Keratinocyte (primary cell): ENCODE measurements around the gene DPP9. TPM values are rescaled to one million over a fixed set of nuclear protein-coding genes. Genes with fewer than 3 reads are reported as not detected.

Experiments
- DNase-seq: peaks from one replicate; pipeline ENCODE4 v3.0.0-alpha.2; 2011; ENCODE audit warnings: low read depth, missing footprints, low spot score
- FAIRE-seq: peaks from 2 replicates; lab custom pipeline; 2011; peaks lifted over from hg19 to GRCh38; lab: Jason Lieb, UNC
- H2AFZ ChIP-seq: 2 replicates; pipeline ENCODE4 v1.6.0; 2012; ENCODE audit warnings: low read length, control low read depth, inconsistent platforms; ENCODE audit not compliant: control insufficient read depth
- H3K27ac ChIP-seq: 2 replicates; pipeline ENCODE4 v1.5.1; 2011; ENCODE audit warnings: low read length; ENCODE audit not compliant: control insufficient read depth, insufficient read depth
- H3K27me3 ChIP-seq: 3 replicates; pipeline ENCODE4 v1.6.0; 2011; ENCODE audit warnings: low read length; ENCODE audit not compliant: control insufficient read depth, insufficient read depth; ENCODE audit errors: extremely low read depth
- H3K36me3 ChIP-seq, 2 experiments: 2 replicates in 1 of 2; 3 replicates in 1 of 2; pipeline ENCODE4 v1.5.1; 2011; ENCODE audit warnings: low read length in 2 of 2, mild to moderate bottlenecking in 1 of 2; ENCODE audit not compliant: control insufficient read depth in 2 of 2, insufficient read depth in 2 of 2; ENCODE audit errors: extremely low read depth in 1 of 2
- H3K4me1 ChIP-seq: 3 replicates; pipeline ENCODE4 v1.5.1; 2011; ENCODE audit warnings: low read length; ENCODE audit not compliant: control insufficient read depth, insufficient read depth; ENCODE audit errors: extremely low read depth
- H3K4me2 ChIP-seq: 3 replicates; pipeline ENCODE4 v1.6.0; 2011; ENCODE audit warnings: low read depth, low read length; ENCODE audit not compliant: control insufficient read depth, insufficient read depth; ENCODE audit errors: extremely low read depth
- H3K4me3 ChIP-seq, 3 experiments: fragments of 200-600 bp in 1 of 3; sonication (generic) in 1 of 3; 2 replicates in 2 of 3; 3 replicates in 1 of 3; pipeline ENCODE4 v1.5.1; 2011 to 2016; ENCODE audit warnings: low read length in 3 of 3, mild to moderate bottlenecking in 3 of 3, control low read depth in 2 of 3, inconsistent platforms in 1 of 3, low read depth in 1 of 3, mixed read lengths in 1 of 3, mixed run types in 1 of 3, moderate library complexity in 1 of 3; ENCODE audit not compliant: control insufficient read depth in 2 of 3, insufficient read depth in 2 of 3; ENCODE audit errors: extremely low read depth in 1 of 3
- H3K79me2 ChIP-seq: 2 replicates; pipeline ENCODE4 v1.6.0; 2012; ENCODE audit warnings: low read length; ENCODE audit not compliant: control insufficient read depth, insufficient read depth
- H3K9ac ChIP-seq: 3 replicates; pipeline ENCODE4 v1.6.0; 2011; ENCODE audit warnings: low read length; ENCODE audit not compliant: control insufficient read depth, insufficient read depth; ENCODE audit errors: extremely low read depth
- H3K9me1 ChIP-seq: 3 replicates; pipeline ENCODE4 v1.6.0; 2011; ENCODE audit warnings: low read length; ENCODE audit not compliant: control insufficient read depth, insufficient read depth; ENCODE audit errors: extremely low read depth
- H3K9me3 ChIP-seq: 2 replicates; pipeline ENCODE4 v1.5.1; 2012; ENCODE audit warnings: low read depth, low read length; ENCODE audit not compliant: control insufficient read depth
- H4K20me1 ChIP-seq: 3 replicates; pipeline ENCODE4 v1.6.0; 2011; ENCODE audit warnings: low read length; ENCODE audit not compliant: control insufficient read depth, insufficient read depth; ENCODE audit errors: extremely low read depth
- EZH2 ChIP-seq: IDR thresholded peaks from one replicate; pipeline ENCODE4 v1.6.1; 2012; ENCODE audit warnings: inconsistent platforms, mild to moderate bottlenecking, low read length, moderate library complexity
- dilution Hi-C: fragments of 300-500 bp; cut with MboI; formaldehyde crosslinking; loops from one replicate; pipeline ENCODE4 v1.7.0; 2020; ENCODE audit warnings: low sequenced_read_pairs; ENCODE audit not compliant: extremely low pct_ligation_motif_present
- polyA plus RNA-seq, 5 experiments: library from polyadenylated mRNA; depleted of rRNA in 3 of 5; stranded (reverse) in 3 of 5; stranded (forward) in 1 of 5; unstranded in 1 of 5; fragments of >200 nt; gene quantifications; 1 replicate in 1 of 5; 2 replicates in 3 of 5; 3 replicates in 1 of 5; pipeline versions ENCODE4 v1.2.1 to v1.2.3, GENCODE V29; 2011 to 2012; ENCODE audit warnings: missing spikeins in 2 of 5, low read depth in 1 of 5, low replicate concordance in 1 of 5
- TF ChIP-seq, protein P1 (sequence below), 3 experiments: IDR thresholded peaks in 1 of 3; conservative IDR thresholded peaks in 1 of 3; optimal IDR thresholded peaks in 1 of 3; 2 replicates in 2 of 3; 3 replicates in 1 of 3; pipeline versions ENCODE3 to v1.5.1; 2011; ENCODE audit warnings: low read length in 3 of 3, mild to moderate bottlenecking in 3 of 3, moderate library complexity in 2 of 3, control low read depth in 1 of 3, inconsistent platforms in 1 of 3; ENCODE audit not compliant: insufficient read depth in 2 of 3; ENCODE audit errors: extremely low read depth in 1 of 3

Gene DPP9
- polyA plus RNA-seq, 1 donor (not counting 4 experiments of a cell fraction or from before 2014, with no cell fraction given) = 19.2 TPM

DNA sequence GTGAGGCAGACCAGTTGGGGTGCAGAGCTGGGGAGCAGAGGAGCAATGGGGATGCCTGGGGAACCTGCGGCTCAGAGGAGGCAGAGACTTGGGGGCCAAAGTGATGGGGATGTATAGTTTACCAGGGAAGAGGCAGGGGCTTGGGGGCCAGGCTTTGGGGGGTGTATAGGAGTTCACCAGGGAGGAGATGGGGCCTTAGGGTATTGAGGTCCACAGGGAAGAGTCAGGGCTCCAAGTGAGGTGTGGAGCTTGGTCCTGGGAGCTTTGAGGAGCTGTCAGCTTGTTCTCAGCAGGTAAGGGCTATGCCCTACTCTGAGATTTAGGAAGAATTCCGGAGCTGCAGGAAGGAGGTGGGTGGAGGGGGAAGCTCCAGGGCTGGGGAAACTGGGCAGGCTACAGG is 73.5 kb downstream of the DPP9 start:
- dilution Hi-C loops = no loop called here
- TF ChIP-seq, protein P1, sequence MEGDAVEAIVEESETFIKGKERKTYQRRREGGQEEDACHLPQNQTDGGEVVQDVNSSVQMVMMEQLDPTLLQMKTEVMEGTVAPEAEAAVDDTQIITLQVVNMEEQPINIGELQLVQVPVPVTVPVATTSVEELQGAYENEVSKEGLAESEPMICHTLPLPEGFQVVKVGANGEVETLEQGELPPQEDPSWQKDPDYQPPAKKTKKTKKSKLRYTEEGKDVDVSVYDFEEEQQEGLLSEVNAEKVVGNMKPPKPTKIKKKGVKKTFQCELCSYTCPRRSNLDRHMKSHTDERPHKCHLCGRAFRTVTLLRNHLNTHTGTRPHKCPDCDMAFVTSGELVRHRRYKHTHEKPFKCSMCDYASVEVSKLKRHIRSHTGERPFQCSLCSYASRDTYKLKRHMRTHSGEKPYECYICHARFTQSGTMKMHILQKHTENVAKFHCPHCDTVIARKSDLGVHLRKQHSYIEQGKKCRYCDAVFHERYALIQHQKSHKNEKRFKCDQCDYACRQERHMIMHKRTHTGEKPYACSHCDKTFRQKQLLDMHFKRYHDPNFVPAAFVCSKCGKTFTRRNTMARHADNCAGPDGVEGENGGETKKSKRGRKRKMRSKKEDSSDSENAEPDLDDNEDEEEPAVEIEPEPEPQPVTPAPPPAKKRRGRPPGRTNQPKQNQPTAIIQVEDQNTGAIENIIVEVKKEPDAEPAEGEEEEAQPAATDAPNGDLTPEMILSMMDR (optimal IDR thresholded peaks at IDR 0.05 in 1 of 3, IDR thresholded peaks at IDR 0.05 in 1 of 3, conservative IDR thresholded peaks at IDR 0.05 in 1 of 3; ENCODE audit: extremely low read depth in 1 of 3, insufficient read depth in 2 of 3, low read length in 3 of 3) = no peak
- TF ChIP-seq EZH2 = no peak
- Histone ChIP-seq H3K9me3 (no peaks in the 10 kb centered on the region), H3K79me2 (peaks cover 8% of the 10 kb centered on the region), H3K9me1 (no peaks in the 10 kb centered on the region), H2AFZ (no peak overlapping the region), H4K20me1 (peaks cover 3% of the 10 kb centered on the region), H3K36me3 (peaks cover 5 to 26% of the 10 kb centered on the region in 2 experiments), H3K27ac (no peak overlapping the region), H3K4me1 (no peaks in the 10 kb centered on the region), H3K4me3 (no peak overlapping the region), H3K27me3 (no peaks in the 10 kb centered on the region), H3K9ac (no peak overlapping the region), H3K4me2 (no peak overlapping the region)
- DNase-seq (no peak), FAIRE-seq (no peak)

- FAIRE-seq (no peak), DNase-seq (no peak)
- Histone ChIP-seq H2AFZ (no peak overlapping the region), H3K79me2 (peaks cover 8% of the 10 kb centered on the region), H4K20me1 (peaks cover 3% of the 10 kb centered on the region), H3K27ac (no peak overlapping the region), H3K9me3 (no peaks in the 10 kb centered on the region), H3K4me3 (no peak overlapping the region), H3K36me3 (peaks cover 5 to 19% of the 10 kb centered on the region in 2 experiments), H3K4me2 (no peak overlapping the region), H3K9me1 (no peaks in the 10 kb centered on the region), H3K9ac (no peak overlapping the region), H3K4me1 (no peaks in the 10 kb centered on the region), H3K27me3 (no peaks in the 10 kb centered on the region)
- dilution Hi-C loops = no loop called here
- no peak for TF ChIP-seq EZH2
- TF ChIP-seq, protein P1 (optimal IDR thresholded peaks at IDR 0.05 in 1 of 3, IDR thresholded peaks at IDR 0.05 in 1 of 3, conservative IDR thresholded peaks at IDR 0.05 in 1 of 3; ENCODE audit: extremely low read depth in 1 of 3, insufficient read depth in 2 of 3, low read length in 3 of 3) = no peak
Observed at GRCh38 chr19:4649392-4650047, 74.1 kb downstream of the DPP9 start.
